NCI-H1436 (cell line): Measurements from ENCODE around the gene DUSP8.

Experiments
- DNase-seq: peaks from one replicate; lab custom pipeline; 2025; lab: John Stamatoyannopoulos, UW

The DUSP8 gene

DNA sequence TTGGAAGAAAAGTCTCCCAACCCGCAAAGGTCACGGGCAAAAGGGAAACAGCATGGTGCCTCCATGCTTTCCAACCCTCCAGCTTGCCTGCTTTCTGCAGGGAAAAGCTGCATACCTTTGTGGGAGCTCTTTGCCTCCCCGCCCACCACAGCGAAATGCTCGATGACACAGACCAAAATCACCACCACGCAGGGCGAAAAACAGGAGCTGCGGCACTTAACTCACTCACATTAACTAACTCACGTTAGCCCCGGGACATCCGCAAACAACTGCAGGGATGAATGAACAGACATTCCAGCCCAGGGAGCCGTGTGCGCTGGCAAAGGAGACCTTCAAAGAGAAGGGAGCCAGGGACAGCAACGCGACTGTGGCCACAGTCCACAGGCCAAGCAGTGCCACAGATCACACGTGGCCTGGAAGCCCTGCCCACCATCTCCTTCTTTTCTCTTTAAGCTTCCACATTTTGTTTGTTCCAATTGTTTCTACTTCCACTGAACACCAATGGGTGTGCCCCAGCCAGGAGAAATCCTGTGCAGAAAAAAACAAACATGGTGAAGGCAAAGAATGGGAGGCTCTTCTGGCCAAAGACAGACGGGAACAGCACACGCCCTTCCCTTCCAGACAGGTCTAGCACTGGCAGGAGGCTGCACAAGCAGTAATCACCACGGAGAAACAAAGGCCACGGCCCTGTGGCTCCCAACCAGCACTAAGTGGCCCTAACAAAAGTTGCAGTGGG, 39.3 kb downstream of the DUSP8 start:
- DNase-seq: no peak

DNA sequence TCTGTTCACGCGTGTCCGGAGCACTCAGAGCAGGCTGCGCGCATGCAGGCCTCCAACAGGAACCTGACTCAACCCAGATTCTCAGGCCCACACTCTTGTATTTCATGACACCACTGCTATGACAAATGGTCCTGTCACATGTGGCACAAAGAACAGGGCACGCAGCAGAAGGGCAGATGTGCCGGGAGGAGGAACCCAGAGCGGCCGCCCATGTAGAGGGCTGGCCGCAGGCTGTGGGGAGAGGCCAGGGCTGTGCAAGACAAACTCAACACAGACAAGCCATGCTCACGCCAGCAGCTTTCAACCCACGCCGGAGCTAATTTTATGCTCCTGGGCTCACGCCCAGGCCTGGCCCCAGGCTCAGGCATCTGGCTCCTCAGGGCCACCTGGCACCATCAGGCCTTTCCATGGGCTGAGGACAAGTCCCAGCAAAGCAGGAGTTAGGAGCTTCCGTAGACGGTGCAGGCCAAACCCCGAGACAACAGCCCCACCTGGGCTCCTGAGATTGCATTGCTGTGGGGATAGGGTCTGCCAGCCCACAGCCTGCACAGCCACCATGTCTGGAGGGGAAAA, 40.0 kb downstream of the DUSP8 start:
- DNase-seq: no peak

DNA sequence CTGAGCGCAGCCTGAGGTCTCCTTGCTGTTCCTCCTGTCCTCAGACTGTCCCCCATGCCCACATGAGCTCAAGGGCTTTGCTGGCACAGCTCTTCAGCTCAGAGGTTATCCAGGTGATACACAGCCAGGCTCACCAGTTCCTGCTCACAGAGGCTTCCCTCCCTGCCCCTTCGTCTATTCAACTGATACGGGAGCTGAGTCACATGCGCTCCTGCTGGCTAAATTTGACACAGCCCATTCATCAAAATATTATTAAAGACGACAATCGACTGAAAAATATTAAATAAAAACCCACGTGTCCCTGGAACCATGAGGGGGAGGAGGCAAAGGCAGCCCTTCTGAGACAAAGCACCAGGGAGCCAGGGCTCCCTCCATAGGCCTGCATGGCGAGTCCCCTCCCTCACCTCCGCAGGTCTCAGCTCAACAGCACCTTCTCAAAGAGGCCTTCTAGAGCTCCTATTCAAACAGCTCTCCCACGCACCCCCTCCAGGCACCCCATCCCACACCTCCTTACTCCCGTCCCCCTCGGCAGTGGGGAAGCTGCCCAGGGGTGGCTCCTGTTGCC, 40.5 kb downstream of the DUSP8 start:
- no peak for DNase-seq

DNA sequence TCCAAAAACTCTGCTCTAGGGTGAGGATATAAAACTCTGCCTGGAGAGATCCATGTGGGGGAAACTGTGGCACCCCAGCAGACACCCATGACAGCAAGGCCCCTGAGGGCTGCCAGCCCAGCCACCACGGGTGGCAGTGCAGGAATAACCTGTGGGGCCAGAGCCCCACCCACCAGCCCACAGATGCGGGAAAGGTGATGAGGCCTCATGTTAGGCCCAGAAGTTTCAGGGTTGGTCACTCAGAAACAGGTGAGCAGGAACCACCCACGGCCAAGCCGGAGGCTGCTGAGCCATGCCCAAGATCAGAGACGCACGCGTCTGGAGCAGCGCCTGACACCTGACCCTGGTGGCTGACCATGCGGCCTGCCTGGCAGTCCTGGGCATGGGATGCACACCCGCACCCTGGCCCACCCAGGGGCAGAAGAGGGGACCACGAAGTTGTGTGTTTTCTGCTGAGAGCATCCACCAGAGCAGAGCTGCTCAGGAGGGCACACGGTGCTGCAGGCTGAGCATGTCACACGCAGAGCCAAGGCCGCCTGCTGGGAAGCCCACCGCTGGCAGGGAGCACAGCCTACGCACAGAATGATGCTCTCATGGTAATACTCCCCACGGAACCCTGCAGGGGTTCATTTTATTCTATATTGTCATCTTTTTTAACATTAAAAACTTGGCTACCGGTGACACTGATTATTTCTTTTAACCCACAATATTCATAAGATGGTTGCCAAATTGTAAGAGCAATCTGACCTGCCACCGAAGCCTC, 41.2 kb downstream of the DUSP8 start:
- no peak for DNase-seq

DNA sequence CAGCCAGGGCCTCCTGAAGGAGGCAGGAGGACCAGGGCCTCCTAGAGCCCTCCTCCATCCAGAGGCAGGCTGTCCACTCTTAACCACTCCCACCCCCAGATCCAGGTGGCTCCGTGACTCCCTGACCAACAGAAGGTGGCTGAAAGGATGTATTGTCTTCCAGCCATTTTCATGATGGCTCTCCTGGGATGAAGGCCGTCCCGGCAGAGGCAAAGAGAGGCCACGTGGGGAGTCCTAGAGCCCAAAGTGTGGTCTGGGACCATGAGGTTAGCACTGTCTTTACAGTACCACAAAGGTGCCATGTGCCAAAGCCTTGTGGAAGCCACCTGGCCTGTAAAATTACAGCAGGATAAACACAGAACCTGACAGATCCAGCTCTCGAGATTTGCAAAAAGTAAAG, 42.3 kb downstream of the DUSP8 start:
- no peak for DNase-seq

DNA sequence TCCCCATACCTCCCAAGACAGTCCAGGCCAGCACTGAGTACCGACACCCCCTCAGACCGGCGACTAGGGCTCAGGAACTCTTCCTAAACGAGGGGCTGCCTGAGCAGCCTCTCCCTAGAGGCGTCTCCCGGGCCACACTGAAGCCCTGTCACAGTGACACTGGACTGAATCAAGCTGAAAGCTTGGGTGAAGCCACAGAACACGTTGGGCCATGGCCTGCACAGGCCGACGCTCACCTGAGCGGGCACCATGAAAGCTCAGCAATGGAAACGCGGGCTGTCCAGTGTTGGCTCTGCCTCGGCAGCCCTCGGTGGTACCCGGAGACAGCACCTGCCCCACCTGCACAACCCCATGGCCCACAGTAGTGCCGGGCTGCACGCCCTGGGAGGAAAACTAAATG, 42.8 kb downstream of the DUSP8 start:
- no peak for DNase-seq

DNA sequence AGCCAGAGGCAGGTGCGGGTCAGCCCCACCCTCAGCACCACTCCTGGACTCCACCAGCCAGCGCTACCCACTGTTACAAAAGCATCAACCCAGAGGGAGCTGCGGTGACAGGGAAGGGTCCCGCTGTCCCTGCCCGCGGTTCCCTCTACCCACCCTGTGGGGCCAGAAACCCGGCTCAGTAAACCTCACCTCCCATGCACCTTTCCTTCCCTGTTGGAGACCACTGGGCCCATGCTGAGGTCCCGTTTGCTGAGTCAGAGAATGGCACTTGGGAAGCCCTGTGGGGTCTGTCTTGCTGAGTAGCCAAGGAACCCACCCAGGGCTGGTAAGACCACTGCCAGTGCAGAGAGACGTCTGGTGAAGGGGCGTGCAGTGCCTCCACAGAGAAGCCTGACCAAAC, 43.4 kb downstream of the DUSP8 start:
- DNase-seq: no peak

DNA sequence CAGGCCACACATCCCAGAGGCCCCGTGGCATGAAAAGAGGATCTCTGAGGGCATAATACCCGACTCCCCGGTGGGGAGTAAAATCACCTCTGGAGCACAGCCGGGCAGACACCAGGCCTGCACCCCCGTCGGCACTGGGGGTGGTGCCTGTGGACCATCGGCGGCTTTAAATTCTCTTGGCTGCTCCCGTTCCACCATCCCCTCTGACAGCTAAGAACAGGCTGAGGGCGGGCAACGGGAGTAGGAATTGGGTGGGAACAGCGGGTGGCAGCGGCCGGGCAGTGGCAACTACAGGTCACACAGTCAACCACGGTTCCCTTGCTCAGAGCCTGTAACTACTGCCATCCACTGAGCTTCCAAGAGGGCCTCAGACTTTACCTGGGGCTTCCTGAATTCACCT, 45.3 kb downstream of the DUSP8 start:
- DNase-seq: no peak

DNA sequence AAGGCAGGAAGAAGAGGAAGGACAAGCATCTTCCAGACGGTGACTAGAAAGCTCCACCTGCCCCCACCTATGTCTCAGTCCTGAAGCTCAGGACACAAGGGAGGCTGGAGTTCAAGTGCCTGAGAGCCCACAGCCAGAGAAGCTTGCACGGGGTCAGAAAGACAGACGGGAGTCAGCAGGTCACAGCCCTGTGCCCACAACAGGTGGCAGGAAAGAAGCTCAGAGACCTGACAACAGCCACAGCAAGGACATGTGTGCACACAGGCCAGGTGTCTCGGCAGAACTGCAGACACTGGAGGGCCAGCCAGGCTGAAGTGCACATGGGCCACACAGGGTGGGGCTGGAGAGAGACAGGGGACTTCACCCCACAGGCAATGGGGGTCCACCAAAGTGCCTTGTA, 48.3 kb downstream of the DUSP8 start:
- DNase-seq: no peak

DNA sequence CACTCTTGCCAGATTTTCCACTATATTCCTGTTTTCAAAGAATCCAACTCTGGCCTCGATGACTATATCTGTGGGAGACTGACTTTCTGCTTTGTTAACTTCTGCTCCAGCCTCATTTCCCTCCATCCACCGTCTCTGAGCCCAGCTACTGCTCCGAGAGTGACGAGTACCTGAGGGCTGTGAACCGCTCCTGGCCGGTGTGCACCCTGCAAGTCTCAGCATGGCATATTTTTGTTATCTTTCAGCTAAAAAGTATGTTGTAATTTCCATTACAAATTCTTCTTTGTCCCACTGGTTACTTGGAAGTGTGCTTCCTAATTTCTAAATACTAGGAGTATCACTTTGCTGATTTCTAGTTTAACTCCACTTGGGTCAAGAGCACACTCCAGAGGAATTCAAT, 49.0 kb downstream of the DUSP8 start:
- DNase-seq: no peak

DNA sequence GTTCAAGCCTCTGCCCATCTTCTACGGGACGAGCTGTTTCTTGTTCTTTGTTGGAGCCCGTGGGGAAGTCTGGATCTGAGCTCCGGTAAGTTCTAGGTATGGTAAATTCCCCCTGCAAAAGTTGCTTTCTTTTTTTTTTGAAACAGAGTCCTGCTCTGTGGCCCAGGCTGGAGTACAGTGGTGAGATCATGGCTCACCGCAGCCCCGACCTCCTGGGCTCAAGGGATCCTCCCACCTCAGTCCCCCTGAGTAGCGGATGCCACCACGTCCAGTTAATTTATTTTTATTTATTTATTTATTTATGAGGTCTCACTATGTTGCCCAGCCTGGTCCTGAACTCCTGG, 50.0 kb downstream of the DUSP8 start:
- no peak for DNase-seq

DNA sequence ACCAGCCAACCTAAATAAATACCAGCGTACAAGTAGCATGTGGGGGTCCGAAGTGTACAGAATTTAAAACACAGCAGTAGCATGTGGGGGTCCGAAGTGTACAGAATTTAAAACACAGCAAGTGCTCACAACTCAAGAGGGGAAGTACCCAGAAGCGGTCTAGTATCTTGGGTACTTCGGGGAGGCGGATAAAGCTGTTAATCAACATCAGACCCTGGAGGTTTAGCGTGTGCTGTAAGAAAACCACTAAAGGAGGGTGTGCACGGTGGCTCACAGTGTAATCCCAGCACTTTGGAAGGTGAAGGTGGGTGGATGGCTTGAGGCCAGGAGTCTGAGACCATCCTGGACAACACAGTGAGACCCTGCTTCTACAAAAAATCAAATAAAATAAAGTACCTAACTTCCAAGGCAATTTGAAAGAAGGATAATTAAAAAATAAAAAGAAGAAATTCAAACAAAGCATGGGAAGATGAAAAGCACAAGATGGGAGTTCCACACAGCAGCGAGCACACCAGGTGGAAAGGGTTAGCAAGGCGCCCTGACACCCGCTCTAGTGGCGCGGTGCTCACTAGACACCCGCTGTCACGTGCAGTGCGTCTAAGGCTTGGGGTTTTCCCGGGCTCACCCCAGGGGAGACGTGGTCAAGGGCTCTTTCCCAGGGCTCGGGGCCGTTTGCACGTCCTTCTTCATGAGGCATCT, 50.5 kb downstream of the DUSP8 start:
- DNase-seq: no peak

DNA sequence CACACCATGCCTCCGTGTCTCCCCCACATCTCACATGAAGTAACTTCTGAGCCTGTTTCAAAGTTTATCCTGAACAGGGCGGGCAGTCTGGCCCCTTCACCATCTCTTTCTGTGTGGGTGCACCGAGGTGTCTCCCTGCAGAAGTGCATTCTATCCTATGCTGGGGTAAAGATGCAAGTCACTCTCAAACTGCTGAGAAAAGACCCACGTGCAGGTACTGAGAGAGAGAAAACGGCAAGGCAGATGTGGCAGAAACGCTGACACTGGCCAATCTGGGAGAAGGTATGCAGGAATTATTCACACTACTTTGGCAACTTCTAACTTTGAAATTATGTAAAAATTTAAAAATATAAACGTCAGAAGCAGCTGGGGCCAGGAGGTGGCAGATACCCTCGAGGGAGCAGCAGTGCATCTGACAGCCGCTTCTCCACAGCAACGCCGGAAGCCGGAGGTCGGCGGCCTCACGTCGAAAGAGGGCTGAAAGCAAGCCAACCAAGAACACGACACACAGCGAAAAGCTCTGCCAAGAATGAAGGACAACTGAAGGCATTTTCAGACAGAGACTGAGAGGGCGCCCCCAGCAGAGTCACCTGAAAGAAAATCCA, 51.3 kb downstream of the DUSP8 start:
- no peak for DNase-seq

DNA sequence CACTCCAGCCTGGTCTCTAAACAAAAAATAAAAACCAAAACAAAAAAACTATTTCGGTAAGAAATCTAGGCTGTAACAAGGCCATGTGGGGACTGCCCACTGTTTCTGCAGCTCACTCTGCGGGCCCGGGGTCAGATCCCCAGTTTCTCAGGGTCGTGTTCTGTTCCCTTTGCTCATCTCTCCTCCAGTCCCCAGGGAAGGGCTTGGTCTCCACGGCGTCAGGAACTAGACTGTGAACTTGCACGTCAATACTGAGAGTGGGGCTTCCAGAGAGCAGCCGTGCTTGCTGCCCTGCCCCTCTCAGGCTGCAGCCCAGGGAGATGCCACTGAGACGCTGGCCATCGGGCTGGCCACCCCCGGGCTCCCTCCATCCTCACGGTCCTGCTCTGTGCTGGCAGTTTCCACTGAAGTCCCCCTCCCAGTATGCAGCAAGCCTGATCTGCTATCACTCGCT, 51.8 kb downstream of the DUSP8 start:
- DNase-seq: no peak

DNA sequence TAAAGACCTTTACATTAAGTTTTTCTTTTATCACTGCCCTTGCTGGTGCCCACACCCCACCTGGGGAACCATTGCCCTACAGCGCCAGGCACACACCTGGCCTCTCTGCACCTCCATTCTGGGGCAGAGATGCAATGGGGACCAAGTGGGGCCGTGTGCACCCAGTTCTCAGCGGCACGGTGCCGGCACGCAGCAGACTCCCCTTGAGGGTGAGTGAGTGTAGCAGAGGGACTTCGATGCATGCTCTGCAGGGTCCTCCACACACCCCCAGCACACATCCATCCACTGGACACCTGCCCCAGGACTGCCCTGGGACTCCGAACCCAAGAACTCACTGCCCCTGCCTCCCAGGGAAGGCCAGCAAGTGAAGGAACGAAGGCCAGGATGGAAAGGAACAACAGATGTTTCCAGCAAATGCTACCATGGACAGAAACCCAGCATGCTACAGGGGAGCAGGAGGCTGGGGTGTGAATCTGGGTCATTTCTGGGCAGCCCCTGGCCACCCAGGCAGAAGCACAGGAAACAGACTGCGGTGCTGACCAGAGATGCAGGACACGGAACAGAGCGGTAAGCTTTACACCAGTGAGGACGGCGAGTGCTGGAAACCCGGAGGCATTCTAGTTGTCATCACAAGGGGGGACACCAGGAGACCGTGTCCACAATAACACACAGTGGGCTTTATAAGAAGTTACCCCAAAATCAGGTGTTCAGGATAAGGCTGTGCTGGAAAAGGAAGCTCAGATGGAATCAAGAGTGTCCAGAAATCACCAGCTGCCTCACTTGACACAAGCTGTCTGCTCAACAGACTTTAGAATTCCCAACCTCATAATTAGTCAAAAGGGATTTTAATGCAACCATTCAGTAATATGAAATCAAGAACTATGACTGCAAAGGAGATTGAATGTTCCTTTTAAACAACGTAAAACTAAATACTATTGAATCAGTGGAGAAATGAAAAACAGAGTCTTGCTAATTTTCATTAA, 52.8 kb downstream of the DUSP8 start:
- DNase-seq: no peak

DNA sequence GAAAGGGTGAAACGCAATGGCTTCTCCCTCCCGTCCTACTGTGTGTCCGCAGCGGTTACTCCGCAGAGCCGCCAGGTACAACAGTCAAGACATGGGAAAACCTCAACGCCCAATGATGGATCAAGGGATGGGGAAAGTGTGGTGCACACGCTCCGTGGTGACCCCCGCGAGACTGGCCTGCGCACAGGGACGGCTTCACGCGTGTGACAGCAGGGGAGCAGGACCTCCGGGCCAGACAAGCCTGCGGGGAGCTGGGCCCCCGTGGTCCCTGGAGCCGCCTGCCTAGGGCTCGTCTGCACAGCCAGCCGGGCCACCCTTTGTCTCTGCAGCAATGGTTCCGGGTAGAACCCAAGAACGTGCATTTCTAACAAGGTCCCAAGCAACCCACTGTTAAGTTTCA, 53.8 kb downstream of the DUSP8 start:
- no peak for DNase-seq

DNA sequence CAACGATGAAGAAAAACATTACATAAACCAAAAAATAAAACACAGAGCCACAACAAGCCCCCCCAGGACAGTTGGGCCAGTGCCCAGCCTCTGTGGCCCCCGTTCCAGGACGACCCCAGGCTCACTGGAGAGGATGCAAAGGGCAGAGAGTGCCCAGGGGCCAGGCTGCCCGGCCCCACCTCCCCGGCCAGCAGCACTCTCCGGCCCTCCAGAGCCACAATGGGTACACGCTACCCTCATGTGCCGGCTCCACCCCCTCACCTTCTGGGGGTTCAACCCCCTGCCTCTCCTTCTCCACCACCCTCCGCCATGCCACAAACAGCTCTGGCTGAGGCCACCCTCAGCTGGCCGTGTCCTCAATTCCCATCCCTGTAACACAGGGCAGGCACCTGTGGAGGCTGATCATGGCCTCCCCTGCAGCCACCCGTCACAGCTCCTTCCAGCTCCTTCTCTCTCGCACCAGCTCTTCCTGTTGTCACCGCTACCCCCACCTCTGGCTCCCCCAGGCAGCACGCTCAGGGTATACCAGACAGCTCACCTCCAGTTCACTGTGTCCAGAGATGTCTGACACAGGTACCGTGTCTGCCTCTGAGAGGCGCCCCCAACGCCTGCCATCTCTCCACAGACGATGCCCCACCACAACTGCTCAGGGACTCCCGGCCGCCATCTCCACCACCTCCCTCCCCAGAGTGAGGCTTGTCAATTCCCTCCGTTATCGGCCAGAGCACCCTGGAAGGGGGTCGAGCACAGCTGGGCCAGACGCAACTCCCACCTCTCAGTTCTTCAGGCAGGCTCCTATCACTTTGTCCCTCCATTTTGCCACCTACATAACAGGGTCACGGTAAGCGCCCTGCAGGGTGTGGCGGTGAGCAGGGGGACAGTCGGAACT, 54.7 kb downstream of the DUSP8 start:
- DNase-seq: no peak

DNA sequence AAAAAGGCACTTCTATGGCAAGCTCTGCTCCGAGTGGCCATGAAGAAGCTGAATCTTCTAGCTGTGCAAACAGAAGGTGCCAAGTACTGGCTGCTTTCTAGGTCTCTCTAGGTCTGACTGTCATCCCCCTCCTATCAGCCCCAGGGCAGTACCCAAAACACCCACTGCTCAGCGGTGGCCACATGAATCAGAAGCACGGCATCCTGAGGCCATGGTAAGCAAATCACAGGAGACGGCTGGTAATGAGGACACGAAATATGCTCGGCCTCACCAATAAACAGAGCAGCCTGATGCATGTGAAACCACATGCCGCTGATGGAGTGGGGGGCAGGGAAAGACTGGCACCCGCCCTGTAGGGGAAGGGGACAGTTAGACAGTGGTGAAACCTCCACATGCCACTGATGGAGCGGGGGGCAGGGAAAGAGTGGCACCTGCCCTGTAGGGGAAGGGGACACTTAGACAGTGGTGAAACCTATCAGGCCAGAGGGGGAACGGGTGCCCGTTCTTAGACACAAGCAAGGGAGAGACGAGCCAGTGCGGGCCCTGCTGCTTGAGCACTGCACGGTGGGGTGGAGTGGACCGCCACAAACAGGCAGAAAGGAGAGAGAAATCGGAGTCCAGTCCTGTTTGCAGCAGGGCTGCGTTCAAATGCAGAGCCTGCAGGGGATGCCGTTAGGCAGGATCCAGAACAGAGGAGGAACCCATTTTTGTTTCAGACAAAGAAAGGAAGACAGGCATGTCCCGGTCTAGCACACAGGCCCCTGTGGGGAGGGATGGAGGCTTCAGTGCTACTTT, 55.6 kb downstream of the DUSP8 start:
- DNase-seq: no peak
